DMS53 treated with DMSO at 0.1 percent for 48 hours (cell line): ENCODE results near the gene SPEG.
A peak's percentile ranks its signal among the peaks of the same experiment; 100 is the strongest.

ENCODE experiments used
- DNase-seq: peaks from one replicate; lab custom pipeline; 2025; ENCODE audit not compliant: unreplicated experiment; lab: John Stamatoyannopoulos, UW

SPEG gene

GRCh38 chr2:219442256-219443015, 7.8 kb downstream of the SPEG start:
- DNase-seq = no peak

GRCh38 chr2:219443016-219443696, 8.5 kb downstream of the SPEG start:
- no peak for DNase-seq

GRCh38 chr2:219443697-219444023, 9.0 kb downstream of the SPEG start:
- DNase-seq = no peak

GRCh38 chr2:219444566-219445091, 10.0 kb downstream of the SPEG start:
- no peak for DNase-seq

- DNase-seq = no peak
These were observed 10.6 kb downstream of the SPEG start for GRCh38 chr2:219445220-219445640.

GRCh38 chr2:219446101-219446504, 11.5 kb downstream of the SPEG start:
- peak; percentile 23 for DNase-seq

- DNase-seq = no peak
These were observed 12.0 kb downstream of the SPEG start for GRCh38 chr2:219446689-219447088.

GRCh38 chr2:219447242-219448098, 12.8 kb downstream of the SPEG start:
- DNase-seq = no peak

- no peak for DNase-seq
These were observed 13.6 kb downstream of the SPEG start for GRCh38 chr2:219448099-219448775.

- no peak for DNase-seq
These were observed 14.2 kb downstream of the SPEG start for GRCh38 chr2:219448776-219449341.

GRCh38 chr2:219449609-219450008, 15.0 kb downstream of the SPEG start:
- DNase-seq = no peak

- DNase-seq = no peak
These were observed 17.2 kb downstream of the SPEG start for GRCh38 chr2:219451661-219452360.

GRCh38 chr2:219452361-219453317, 18.0 kb downstream of the SPEG start:
- DNase-seq = no peak

- DNase-seq = no peak
These were observed 19.3 kb downstream of the SPEG start for GRCh38 chr2:219453671-219454590.

GRCh38 chr2:219455581-219455980, 20.9 kb downstream of the SPEG start:
- no peak for DNase-seq

GRCh38 chr2:219457784-219458369, 23.2 kb downstream of the SPEG start:
- no peak for DNase-seq

- DNase-seq = no peak
These were observed 24.4 kb downstream of the SPEG start for GRCh38 chr2:219458996-219459395.
